GM11168 (cell line): ENCODE data around the gene COL9A3.

ENCODE experiments used
- in situ Hi-C: fragments of 300-500 bp; cut with MboI; formaldehyde crosslinking; loops from one replicate; pipeline ENCODE4 v1.12.0; 2022; ENCODE audit warnings: low sequenced_read_pairs; ENCODE audit not compliant: unreplicated experiment

The COL9A3 gene

GRCh38 chr20:62887860-62888239 lies 71.0 kb downstream of the COL9A3 start:
- in situ Hi-C loops: no loop called here

- in situ Hi-C loops: no loop called here
Observed at GRCh38 chr20:62888406-62888805, 71.6 kb downstream of the COL9A3 start.

DNA sequence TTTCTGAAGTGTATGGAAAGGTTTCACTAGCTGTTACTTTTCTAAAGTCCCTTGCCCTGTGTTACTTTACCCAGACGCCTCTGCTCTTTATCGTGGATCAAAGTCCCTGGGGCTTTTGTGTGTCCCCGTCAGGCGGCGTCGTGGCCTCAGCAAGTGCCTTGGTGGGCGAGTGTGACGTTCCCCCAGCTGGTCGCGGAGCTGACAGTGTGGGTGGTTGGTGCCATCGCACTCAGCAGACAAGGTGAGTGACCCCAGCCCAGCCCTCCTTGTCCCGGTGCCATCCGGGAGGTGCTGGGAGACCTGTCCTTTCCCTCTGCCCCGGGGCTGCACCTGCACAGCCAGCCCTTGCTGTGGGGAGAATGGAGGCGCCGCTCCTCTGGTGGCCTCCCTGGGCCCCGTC lies 72.1 kb downstream of the COL9A3 start:
- in situ Hi-C loops: no loop called here

DNA sequence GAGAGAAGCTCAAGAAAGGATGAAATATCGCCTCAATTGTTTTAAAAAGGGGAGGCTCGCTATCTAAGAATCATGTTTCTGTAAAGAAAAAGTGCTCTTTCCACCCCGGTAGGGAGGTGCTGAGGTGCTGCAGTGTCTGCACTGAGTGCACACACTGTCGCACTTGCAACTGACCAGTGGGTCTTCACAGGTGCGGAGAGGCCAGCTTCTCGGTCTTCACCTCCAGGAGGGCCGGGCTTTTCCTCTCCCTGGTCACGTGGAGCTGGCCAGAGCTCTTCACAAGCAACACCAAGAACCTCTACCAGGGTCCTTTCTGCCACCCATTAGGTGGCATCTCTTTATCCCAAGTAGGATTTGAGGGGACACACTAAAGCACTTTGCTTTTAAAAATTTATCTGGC lies 72.6 kb downstream of the COL9A3 start:
- in situ Hi-C loops: no loop called here

DNA sequence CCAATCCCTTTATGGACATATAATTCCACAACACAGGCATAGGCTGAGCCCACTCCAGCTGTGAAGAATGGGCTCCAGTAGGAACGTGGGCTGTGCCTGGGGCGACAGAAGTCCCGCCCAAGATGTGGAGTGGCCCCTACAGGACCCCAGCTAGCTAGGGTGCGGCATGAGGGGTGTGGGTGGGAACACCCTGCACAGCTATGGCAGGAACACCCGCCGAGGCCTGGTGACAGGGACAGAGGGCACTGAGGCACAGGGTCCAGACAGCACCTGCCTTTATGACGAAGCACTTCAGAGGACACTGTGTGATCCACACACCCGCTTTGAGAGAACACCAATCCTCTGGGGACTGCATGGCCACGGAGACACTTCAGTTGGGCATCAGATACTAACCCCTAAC lies 73.0 kb downstream of the COL9A3 start:
- in situ Hi-C loops: no loop called here

- in situ Hi-C loops: no loop called here
Observed at GRCh38 chr20:62890444-62890843, 73.6 kb downstream of the COL9A3 start.
